Stimulated activated CD8-positive, alpha-beta memory T cell treated with anti-CD3 and anti-CD28 coated beads, Interleukin-12 subunit alpha, Interleukin-12 subunit beta, amount 100 ng/mL, for 24 hours (primary cell): Measurements from ENCODE around the gene NUP214.
"Not testable (repeated sequence)": the region's sequence is repeated elsewhere in the genome, so short reads cannot be mapped to it uniquely, and the experiment has no call there.

Experiments used
- DNase-seq: peaks from one replicate; pipeline ENCODE4 v3.0.0-alpha.2; 2020; ENCODE audit errors: extremely low read depth

NUP214 gene

GRCh38 chr9:131096269-131097125 is 28.9 kb upstream of the NUP214 start, which contains the start of gene AIF1L:
Gene AIF1L, plus strand, starts transcription at chr9:131096531. Its CDS starts 99 bp downstream, at chr9:131096630.
- no peak for DNase-seq

- no peak for DNase-seq
Measured at GRCh38 chr9:131097126-131097947, 28.0 kb upstream of the NUP214 start.

DNA sequence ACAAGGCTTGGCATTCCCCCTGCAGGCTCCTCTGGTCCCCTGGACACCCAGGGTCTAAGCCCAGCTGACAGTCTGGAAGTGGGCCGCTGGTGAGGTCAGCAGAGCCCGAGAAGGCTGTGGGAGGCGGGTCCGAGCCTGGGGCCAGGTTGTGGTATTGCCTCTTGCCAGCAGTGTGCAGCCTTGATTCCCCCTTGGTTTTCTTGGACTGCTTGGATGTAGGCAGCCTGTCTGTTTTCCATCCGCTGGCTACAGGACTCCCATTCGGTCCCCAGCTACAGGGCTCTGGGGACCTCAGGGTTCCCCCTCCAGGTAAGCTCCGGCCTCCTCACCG is 27.5 kb upstream of the NUP214 start:
- no peak for DNase-seq

GRCh38 chr9:131098391-131099101 is 26.8 kb upstream of the NUP214 start:
- DNase-seq, result no peak

GRCh38 chr9:131099102-131099606 is 26.2 kb upstream of the NUP214 start:
- DNase-seq, result no peak

GRCh38 chr9:131099845-131100244 is 25.5 kb upstream of the NUP214 start:
- not testable (repeated sequence) for DNase-seq

- no peak for DNase-seq
Measured at GRCh38 chr9:131100445-131100844, 24.9 kb upstream of the NUP214 start.

- no peak for DNase-seq
Measured at GRCh38 chr9:131101207-131101964, 24.0 kb upstream of the NUP214 start.

GRCh38 chr9:131103024-131103423 is 22.4 kb upstream of the NUP214 start:
- DNase-seq, result no peak

DNA sequence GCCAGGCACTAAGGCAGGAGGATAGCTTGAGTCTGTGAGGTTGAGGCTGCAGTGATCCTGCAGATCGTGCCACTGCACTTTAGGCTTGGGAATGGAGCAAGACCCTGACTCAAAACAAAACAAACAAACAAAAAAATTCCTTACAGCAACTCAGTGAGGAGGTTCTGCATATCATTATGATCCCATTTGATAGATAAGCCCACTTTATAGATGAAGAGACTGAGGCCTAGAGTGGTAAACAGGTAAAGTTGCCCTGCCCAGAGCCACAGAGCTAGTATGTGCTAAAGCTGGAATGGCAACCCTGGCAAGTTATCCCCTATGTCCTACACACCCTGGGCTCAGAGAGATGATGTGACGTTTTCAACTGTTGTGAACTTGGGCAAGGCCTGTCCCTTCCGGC is 21.9 kb upstream of the NUP214 start:
- no peak for DNase-seq

GRCh38 chr9:131104016-131104740 is 21.2 kb upstream of the NUP214 start:
- no peak for DNase-seq

GRCh38 chr9:131105952-131106351 is 19.4 kb upstream of the NUP214 start:
- no peak for DNase-seq

DNA sequence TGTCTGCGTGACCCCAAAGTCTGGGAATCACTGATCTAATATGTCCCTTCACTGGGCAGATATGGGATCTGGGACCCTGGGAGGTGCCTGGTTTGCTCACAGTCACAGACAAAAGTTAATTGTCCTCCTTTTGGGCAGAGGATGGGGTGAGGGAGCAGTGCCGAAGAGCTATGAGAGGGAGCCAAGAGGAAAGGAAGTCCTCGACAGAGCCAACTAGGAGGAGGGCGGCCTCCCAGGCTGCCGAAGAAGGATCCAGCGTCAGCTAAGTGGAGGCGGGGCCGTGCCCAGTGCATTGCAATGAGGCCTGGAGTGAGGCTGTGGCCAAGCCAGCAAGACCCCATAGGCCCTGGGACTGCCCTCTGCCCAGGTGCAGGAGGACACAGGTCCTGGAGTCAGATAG is 17.6 kb upstream of the NUP214 start:
- DNase-seq, result no peak

GRCh38 chr9:131111186-131111853 is 14.1 kb upstream of the NUP214 start:
- no peak for DNase-seq

DNA sequence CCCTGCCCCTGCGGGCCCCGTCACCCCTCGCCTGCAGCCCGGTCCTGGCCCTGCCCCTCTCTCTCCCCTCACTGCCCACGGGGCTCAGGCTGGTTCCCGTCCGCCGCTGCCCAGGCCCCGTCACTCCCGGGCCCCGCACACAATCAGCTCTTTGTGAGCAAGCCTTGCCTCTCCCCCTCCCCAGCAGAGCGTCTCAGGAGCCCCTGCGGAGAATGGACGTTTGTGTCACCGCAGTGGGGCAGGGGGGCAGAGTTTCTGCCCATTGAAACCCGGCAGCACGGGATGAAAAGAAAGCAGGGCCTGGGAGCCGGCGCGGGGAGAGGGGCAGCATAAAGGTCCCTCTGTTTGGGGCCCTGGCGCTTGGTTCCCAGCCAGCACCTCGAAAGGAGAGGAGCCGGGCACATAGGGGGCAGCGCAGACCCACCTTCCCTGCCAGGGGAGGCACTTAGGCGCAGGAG is 13.5 kb upstream of the NUP214 start:
- no peak for DNase-seq

DNA sequence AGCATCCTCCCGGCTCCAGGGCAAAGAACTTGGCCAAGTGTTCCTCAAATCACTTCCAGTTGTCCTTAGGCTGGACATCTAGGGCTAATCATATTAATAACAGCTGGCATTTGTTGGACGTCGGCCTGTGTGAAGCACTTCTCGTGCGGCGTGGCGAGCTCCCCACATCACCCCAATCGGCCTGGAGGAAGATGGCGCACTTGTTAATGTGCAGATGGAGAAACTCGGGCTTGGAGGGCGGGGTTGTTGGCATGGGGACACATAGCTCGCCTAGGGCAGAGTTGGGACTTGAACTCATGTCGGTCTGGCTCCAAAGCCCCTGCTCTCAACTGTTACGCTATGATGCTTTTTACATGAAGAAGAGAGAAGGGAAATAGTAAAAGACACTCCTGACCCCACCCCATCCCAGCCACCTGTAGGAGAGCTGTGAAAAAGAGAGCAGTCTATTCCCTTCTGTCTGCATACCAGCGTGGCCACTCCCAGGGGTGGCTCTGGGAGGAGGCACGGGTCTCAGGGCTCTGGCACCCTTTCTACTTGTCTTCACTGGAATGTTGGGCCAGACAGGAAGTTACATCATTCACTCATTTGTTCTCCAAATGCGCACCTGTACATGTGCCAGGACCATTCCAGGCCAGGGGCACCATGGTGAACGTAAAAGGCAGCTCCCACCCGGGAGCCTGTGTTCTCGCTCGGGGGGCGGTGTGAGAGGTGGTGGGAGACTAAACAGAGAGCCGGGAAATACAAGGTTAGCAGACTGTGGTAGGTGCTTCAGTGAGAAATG is 12.8 kb upstream of the NUP214 start:
- DNase-seq, result no peak

GRCh38 chr9:131113655-131114054 is 11.7 kb upstream of the NUP214 start:
- no peak for DNase-seq

DNA sequence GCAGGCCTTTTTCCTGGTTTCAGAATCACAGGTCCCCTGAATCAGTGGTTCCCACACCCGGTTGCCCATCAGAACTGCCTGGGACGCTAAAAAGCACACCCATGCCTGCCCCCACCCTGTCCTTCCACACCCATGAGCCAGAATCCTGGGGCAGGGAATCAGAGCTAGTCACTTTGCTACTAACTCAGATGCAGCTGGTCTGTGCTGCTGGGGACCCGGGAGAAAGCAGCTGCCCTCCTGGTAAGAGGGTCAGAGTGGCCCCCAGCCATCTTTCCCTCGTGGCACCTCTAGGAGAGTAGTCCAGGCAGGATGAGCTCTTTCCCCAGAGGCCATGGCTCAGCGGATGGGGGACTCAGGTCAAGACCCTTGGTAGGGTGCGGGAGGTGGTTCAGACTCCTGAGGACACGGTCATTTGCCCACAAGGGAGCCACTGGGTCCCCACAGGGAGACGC is 11.3 kb upstream of the NUP214 start:
- no peak for DNase-seq

GRCh38 chr9:131115360-131115742 is 10.0 kb upstream of the NUP214 start:
- not testable (repeated sequence) for DNase-seq
